BE2C (cell line): ENCODE data around the gene PIF1.

Experiments
- DNase-seq: peaks from one replicate; pipeline ENCODE4 v3.0.0-alpha.2; 2020
- H3K27me3 ChIP-seq: fragments of 250-450 bp; sonication (Bioruptor Pico); 2 replicates; pipeline ENCODE4 v1.5.1; 2020; ENCODE audit warnings: mild to moderate bottlenecking
- H3K36me3 ChIP-seq: fragments of 250-450 bp; sonication (Bioruptor Pico); 2 replicates; pipeline ENCODE4 v1.5.1; 2020; ENCODE audit warnings: mild to moderate bottlenecking
- H3K4me1 ChIP-seq: fragments of 250-450 bp; sonication (Bioruptor Pico); 2 replicates; pipeline ENCODE4 v1.5.1; 2020
- H3K4me3 ChIP-seq: 2 replicates; pipeline ENCODE4 v1.5.1; 2011; ENCODE audit warnings: low read depth, low read length
- H3K9me3 ChIP-seq: fragments of 250-450 bp; sonication (Bioruptor Pico); 2 replicates; pipeline ENCODE4 v1.5.1; 2020
- CTCF ChIP-seq: IDR thresholded peaks from 2 replicates; pipeline ENCODE4 v1.5.1; 2012; ENCODE audit warnings: mild to moderate bottlenecking, low read depth, low read length

Gene PIF1

GRCh38 chr15:64857421-64857820 lies 32.0 kb upstream of the PIF1 start:
- Histone ChIP-seq H3K27me3 (no peaks in the 10 kb centered on the region), H3K4me3 (no peak overlapping the region), H3K9me3 (no peaks in the 10 kb centered on the region), H3K4me1 (peaks cover 15% of the 10 kb centered on the region), H3K36me3 (peaks cover 6% of the 10 kb centered on the region; the same call in 1 of the 2 replicates)
- DNase-seq = no peak
- TF ChIP-seq CTCF = no peak

- Histone ChIP-seq H3K4me1 (peaks cover 15% of the 10 kb centered on the region), H3K9me3 (no peaks in the 10 kb centered on the region), H3K4me3 (no peak overlapping the region), H3K27me3 (no peaks in the 10 kb centered on the region), H3K36me3 (peaks cover 6% of the 10 kb centered on the region; the same call in 1 of the 2 replicates)
- peak; percentile 59 for DNase-seq
- no peak for TF ChIP-seq CTCF
Measured at GRCh38 chr15:64856429-64857145, 31.1 kb upstream of the PIF1 start.

- Histone ChIP-seq H3K4me1 (peaks cover 15% of the 10 kb centered on the region), H3K36me3 (peaks cover 6% of the 10 kb centered on the region; the same call in 1 of the 2 replicates), H3K27me3 (no peaks in the 10 kb centered on the region), H3K9me3 (no peaks in the 10 kb centered on the region), H3K4me3 (no peak overlapping the region)
- no peak for DNase-seq
- TF ChIP-seq CTCF = no peak
Measured at GRCh38 chr15:64855205-64855975, 29.9 kb upstream of the PIF1 start.

- no peak overlapping the region for H3K4me3 ChIP-seq
- H3K4me1 ChIP-seq = peaks cover 15% of the 10 kb centered on the region
- H3K27me3 ChIP-seq = no peaks in the 10 kb centered on the region
- no peak for TF ChIP-seq CTCF
- peaks cover 3% of the 10 kb centered on the region; the same call in 1 of the 2 replicates for H3K36me3 ChIP-seq
- peak; percentile 36 for DNase-seq
- no peaks in the 10 kb centered on the region for H3K9me3 ChIP-seq
Measured at GRCh38 chr15:64854526-64854925, 29.1 kb upstream of the PIF1 start.

GRCh38 chr15:64854041-64854440 lies 28.6 kb upstream of the PIF1 start:
- H3K4me3 ChIP-seq = no peak overlapping the region
- TF ChIP-seq CTCF = no peak
- peaks cover 15% of the 10 kb centered on the region for H3K4me1 ChIP-seq
- no peak for DNase-seq
- no peaks in the 10 kb centered on the region for H3K9me3 ChIP-seq
- no peaks in the 10 kb centered on the region for H3K27me3 ChIP-seq
- H3K36me3 ChIP-seq = peaks cover 3% of the 10 kb centered on the region; the same call in 1 of the 2 replicates

- no peak for TF ChIP-seq CTCF
- no peak for DNase-seq
- Histone ChIP-seq H3K27me3 (no peaks in the 10 kb centered on the region), H3K36me3 (peaks cover 3% of the 10 kb centered on the region; the same call in 1 of the 2 replicates), H3K9me3 (no peaks in the 10 kb centered on the region), H3K4me3 (no peak overlapping the region), H3K4me1 (peaks cover 3% of the 10 kb centered on the region)
Measured at GRCh38 chr15:64851503-64851840, 26.0 kb upstream of the PIF1 start.
